Activated B cell treated with CpG ODN at 0.5 μM for 24 hours (primary cell): ENCODE measurements around the gene FAM210A. TPM values are rescaled to one million over a fixed set of nuclear protein-coding genes. Genes with fewer than 3 reads are reported as not detected.

Experiments
- ATAC-seq: fragments of 200-7000 bp; cut with Tn5 transposase; one replicate; pipeline ENCODE4 v1.10.0; 2021; ENCODE audit warnings: low read depth, mild to moderate bottlenecking, moderate library complexity
- CTCF ChIA-PET: fragments of 350-600 bp; sonication (Branson Sonifier 250); formaldehyde crosslinking; loops from one replicate; lab custom pipeline; 2021; ENCODE audit warnings: antibody characterized with exemption; lab: Charles Lee
- POLR2A ChIA-PET: fragments of 350-600 bp; sonication (Branson Sonifier 250); formaldehyde crosslinking; loops from one replicate; lab custom pipeline; 2021; ENCODE audit warnings: antibody characterized with exemption; lab: Charles Lee
- DNase-seq: peaks from one replicate; pipeline ENCODE4 v3.0.0; 2022
- H3K27ac Mint-ChIP-seq: one replicate; pipeline ENCODE4 v1.8.0; 2020; ENCODE audit warnings: mixed read lengths
- H3K27me3 Mint-ChIP-seq: one replicate; pipeline ENCODE4 v1.8.0; 2021; ENCODE audit warnings: mixed read lengths
- H3K36me3 Mint-ChIP-seq: one replicate; pipeline ENCODE4 v1.8.0; 2021; ENCODE audit warnings: low read depth, mixed read lengths
- H3K4me1 Mint-ChIP-seq: one replicate; pipeline ENCODE4 v1.8.0; 2021; ENCODE audit warnings: mixed read lengths
- H3K4me3 Mint-ChIP-seq: one replicate; pipeline ENCODE4 v1.8.0; 2020; ENCODE audit warnings: mild to moderate bottlenecking, mixed read lengths
- H3K9me3 Mint-ChIP-seq: one replicate; pipeline ENCODE4 v1.8.0; 2020; ENCODE audit warnings: mixed read lengths
- intact Hi-C: fragments of 100-400 bp; cut with micrococcal nuclease; formaldehyde crosslinking; loops from one replicate; pipeline ENCODE4 v1.15.1; 2024
- total RNA-seq: library from RNA; stranded (reverse); gene quantifications from 2 replicates; pipeline ENCODE4 v1.2.3, GENCODE V29; 2022
- TF ChIP-seq, protein P1 (sequence below): fragments of 200-600 bp; IDR thresholded peaks from one replicate; pipeline ENCODE4 v1.8.0; 2022; ENCODE audit warnings: antibody characterized with exemption, mild to moderate bottlenecking

The FAM210A gene
- total RNA-seq, 1 donor from 2014 or later, result 12.6 TPM

GRCh38 chr18:13730481-13730880 is 4.1 kb upstream of the FAM210A start:
- intact Hi-C loops, result no loop called here
- H3K36me3 Mint-ChIP-seq, result peaks cover 38% of the 10 kb centered on the region
- ChIA-PET CTCF (no interaction called here), POLR2A (no interaction called here)
- DNase-seq (no peak), ATAC-seq (no peak)
- TF ChIP-seq, protein P1, sequence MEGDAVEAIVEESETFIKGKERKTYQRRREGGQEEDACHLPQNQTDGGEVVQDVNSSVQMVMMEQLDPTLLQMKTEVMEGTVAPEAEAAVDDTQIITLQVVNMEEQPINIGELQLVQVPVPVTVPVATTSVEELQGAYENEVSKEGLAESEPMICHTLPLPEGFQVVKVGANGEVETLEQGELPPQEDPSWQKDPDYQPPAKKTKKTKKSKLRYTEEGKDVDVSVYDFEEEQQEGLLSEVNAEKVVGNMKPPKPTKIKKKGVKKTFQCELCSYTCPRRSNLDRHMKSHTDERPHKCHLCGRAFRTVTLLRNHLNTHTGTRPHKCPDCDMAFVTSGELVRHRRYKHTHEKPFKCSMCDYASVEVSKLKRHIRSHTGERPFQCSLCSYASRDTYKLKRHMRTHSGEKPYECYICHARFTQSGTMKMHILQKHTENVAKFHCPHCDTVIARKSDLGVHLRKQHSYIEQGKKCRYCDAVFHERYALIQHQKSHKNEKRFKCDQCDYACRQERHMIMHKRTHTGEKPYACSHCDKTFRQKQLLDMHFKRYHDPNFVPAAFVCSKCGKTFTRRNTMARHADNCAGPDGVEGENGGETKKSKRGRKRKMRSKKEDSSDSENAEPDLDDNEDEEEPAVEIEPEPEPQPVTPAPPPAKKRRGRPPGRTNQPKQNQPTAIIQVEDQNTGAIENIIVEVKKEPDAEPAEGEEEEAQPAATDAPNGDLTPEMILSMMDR, result no peak
- H3K9me3 Mint-ChIP-seq, result no peaks in the 10 kb centered on the region
- peaks cover 30% of the 10 kb centered on the region for H3K4me1 Mint-ChIP-seq
- no peaks in the 10 kb centered on the region for H3K27me3 Mint-ChIP-seq
- no peak overlapping the region for H3K27ac Mint-ChIP-seq
- no peak overlapping the region for H3K4me3 Mint-ChIP-seq

GRCh38 chr18:13726972-13727331 is 594 bp upstream of the FAM210A start:
- DNase-seq (no peak), ATAC-seq (no peak)
- Mint-ChIP-seq H3K36me3 (peaks cover 20% of the 10 kb centered on the region), H3K4me3 (peak overlapping the region; percentile 96), H3K4me1 (peaks cover 46% of the 10 kb centered on the region), H3K9me3 (no peaks in the 10 kb centered on the region), H3K27me3 (no peaks in the 10 kb centered on the region), H3K27ac (peak overlapping the region; percentile 96)
- TF ChIP-seq, protein P1, result no peak
- intact Hi-C loops, result loop anchor here (1.0 to 5.0 kb wide), 13 partner anchors 97 to 1350 kb away; partner anchors contain the start of genes AFG3L2, CEP192, CEP76 and LDLRAD4
- POLR2A ChIA-PET, result interaction anchor here (0.8 to 2.7 kb wide), 11 partner anchors 9 to 1350 kb away, joined by 3 to 18 read pairs (median 5); partner anchors contain the start of genes AFG3L2, CEP192 and PTPN2
- CTCF ChIA-PET, result interaction anchor here (0.8 to 2.5 kb wide), 3 partner anchors 113 to 510 kb away, joined by 3 to 11 read pairs (median 3); no protein-coding TSS in a partner anchor

DNA sequence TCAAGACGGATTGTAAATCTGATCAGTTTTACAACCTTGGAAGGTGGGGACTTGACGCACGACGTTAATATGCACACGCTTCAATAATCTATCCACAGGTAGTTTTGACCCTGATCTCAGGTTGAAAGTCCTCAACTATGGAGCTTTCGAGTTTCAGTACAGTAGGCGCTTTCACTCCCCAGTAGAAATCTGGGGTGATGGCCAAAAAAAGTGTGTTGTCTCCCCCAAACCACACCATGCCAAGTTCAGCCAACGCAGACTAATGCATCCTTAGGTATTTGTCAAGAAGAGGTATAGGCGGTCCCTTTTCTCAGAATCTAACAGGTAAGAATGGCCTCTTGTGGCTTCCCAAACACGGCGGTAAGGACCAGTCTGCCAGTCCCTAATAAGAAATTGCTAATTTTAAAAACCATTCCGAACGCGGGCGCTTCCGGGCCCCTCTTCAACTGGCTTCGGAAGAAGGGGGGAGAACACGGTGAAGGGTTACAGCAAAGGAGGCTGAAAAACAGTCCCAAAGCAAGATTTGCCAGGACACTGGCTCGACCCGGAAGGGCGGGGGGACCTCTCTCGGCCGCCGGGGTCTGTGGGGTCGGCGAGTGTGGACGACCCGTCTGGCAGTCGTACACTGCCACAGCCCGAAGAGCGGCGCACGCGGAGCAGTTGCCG is 659 bp downstream of the FAM210A start:
- DNase-seq (no peak), ATAC-seq (no peak)
- Mint-ChIP-seq H3K4me3 (peak overlapping the region; percentile 96), H3K27ac (peak overlapping the region; percentile 53), H3K9me3 (no peaks in the 10 kb centered on the region), H3K4me1 (peaks cover 45% of the 10 kb centered on the region), H3K27me3 (no peaks in the 10 kb centered on the region), H3K36me3 (peaks cover 19% of the 10 kb centered on the region)
- ChIA-PET CTCF (interaction anchor here (1.2 to 2.5 kb wide), 4 partner anchors 112 to 510 kb away, joined by 3 to 11 read pairs (median 4); no protein-coding TSS in a partner anchor), POLR2A (interaction anchor here (0.6 to 2.7 kb wide), 11 partner anchors 26 to 842 kb away, joined by 3 to 18 read pairs (median 6); partner anchors contain the start of genes CEP192 and PTPN2)
- TF ChIP-seq, protein P1, result no peak
- intact Hi-C loops, result loop anchor here (1.0 to 5.0 kb wide), 13 partner anchors 95 to 1348 kb away; partner anchors contain the start of genes AFG3L2, CEP192, CEP76 and LDLRAD4

GRCh38 chr18:13720847-13721246 is 5.5 kb downstream of the FAM210A start:
- ChIA-PET CTCF (no interaction called here), POLR2A (no interaction called here)
- H3K4me1 Mint-ChIP-seq, result peaks cover 22% of the 10 kb centered on the region
- TF ChIP-seq, protein P1, result no peak
- peaks cover 5% of the 10 kb centered on the region for H3K9me3 Mint-ChIP-seq
- no peak for DNase-seq
- ATAC-seq, result no peak
- intact Hi-C loops, result no loop called here
- H3K27me3 Mint-ChIP-seq, result no peaks in the 10 kb centered on the region
- H3K36me3 Mint-ChIP-seq, result peaks cover 19% of the 10 kb centered on the region
- no peak overlapping the region for H3K27ac Mint-ChIP-seq
- H3K4me3 Mint-ChIP-seq, result no peak overlapping the region

DNA sequence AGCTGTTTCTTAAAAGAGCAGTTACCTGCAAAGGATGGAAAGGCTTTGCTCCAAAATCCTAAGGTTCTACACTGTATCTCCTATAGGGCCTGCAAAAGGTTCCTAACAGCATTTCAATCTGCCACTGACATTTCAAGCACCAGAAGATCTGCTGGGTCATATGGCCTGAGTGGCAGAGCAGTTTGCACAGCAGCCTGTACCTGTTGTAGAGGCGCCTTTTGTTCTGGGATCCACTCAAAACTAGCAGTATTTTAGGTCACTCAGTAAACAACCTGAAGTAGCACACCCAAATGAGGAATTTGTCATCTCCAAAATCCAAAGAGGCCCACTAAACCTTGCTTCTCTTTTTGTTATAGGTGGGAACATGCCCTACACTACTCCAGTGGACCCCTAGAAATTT is 6.2 kb downstream of the FAM210A start:
- DNase-seq, result no peak
- Mint-ChIP-seq H3K4me1 (peaks cover 15% of the 10 kb centered on the region), H3K27ac (no peak overlapping the region), H3K36me3 (peaks cover 16% of the 10 kb centered on the region), H3K27me3 (no peaks in the 10 kb centered on the region), H3K4me3 (no peak overlapping the region), H3K9me3 (peaks cover 5% of the 10 kb centered on the region)
- intact Hi-C loops, result no loop called here
- TF ChIP-seq, protein P1, result no peak
- CTCF ChIA-PET, result no interaction called here
- ATAC-seq, result no peak
- POLR2A ChIA-PET, result no interaction called here
